Loucy (cell line): Measurements from ENCODE around the gene LAMB3.

Experiments used
- CTCF ChIP-seq: fragments of 200-600 bp; sonication (generic); conservative IDR thresholded peaks from 2 replicates; pipeline ENCODE4 v1.5.1; 2014; ENCODE audit warnings: mild to moderate bottlenecking, antibody characterized with exemption, low read length
- EZH2phosphoT487 ChIP-seq: fragments of 200-600 bp; IDR thresholded peaks from 2 replicates; pipeline ENCODE4 v1.6.1; 2018; ENCODE audit warnings: antibody characterized with exemption, mild to moderate bottlenecking, moderate library complexity, borderline replicate concordance

- no peak for TF ChIP-seq CTCF
- TF ChIP-seq EZH2phosphoT487 = no peak
These were observed 51.7 kb downstream of the LAMB3 start for GRCh38 chr1:209600541-209600940.
